HuH-7.5 (cell line): ENCODE results near the gene SMKR1.
"Not testable (repeated sequence)": the region's sequence is repeated elsewhere in the genome, so short reads cannot be mapped to it uniquely, and the experiment has no call there.

Source experiments
- DNase-seq: peaks from one replicate; pipeline ENCODE4 v3.0.0; 2011; ENCODE audit warnings: low spot score

Gene SMKR1

GRCh38 chr7:129525225-129525862, 23.0 kb downstream of the SMKR1 start:
- DNase-seq, result no peak

DNA sequence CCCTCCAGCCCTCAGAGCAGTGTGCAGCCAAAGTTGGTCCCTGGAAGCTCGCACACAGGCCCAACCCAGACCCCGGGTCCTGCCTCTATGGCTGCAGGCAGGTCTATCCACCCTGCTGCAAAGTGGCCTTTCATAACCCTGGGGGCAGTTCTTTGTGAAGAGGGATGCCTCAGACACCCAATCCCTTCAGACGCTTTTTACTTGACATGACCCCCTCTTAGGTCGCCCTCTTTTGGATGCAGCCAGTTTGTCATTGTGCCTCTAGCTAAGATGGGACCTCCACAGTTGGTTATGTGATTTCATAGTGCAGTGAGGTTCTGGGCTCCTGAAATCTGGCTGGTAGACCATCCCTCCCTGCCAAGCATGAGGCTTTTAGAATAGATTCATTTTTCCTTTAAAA, 27.3 kb downstream of the SMKR1 start:
- no peak for DNase-seq

GRCh38 chr7:129530795-129531391, 28.6 kb downstream of the SMKR1 start:
- DNase-seq, result no peak

DNA sequence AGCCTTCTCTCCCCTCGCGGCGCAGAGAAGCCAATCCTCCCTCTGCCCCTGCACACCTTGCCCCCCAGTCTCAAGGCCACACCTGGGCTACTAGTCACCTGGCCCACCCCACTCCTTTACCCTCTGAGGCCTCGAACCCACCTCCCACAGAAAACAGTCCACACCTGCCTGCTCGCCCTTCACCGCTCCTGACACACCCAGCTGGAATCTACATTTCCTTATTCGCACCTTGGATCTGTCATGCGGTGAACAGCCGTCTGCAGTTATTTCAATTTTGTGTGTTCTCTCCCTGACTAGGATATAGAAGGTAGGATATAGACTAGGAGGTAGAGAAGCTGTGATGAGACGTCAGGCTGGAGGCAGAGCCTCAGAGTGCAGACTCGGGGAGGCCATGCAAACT, 29.4 kb downstream of the SMKR1 start:
- no peak for DNase-seq

DNA sequence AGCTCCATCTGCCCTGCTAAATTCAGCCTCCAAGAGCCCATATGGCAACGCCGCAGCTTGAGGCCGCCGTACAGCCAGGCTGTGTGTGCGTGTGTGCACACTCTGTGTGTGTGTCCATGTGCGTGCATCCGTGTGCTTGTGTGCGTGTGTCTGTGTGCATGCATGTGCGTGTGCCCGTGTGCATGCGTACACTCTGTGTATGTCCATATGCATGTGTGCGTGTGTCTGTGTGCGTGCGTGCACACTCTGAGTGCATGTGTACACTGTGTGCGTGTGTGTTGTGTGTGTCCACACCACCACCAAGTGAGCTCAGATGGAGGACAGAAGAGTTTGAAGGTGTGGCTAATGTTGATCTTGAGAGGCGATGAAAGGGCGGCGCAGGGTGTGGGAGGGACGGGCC, 30.0 kb downstream of the SMKR1 start:
- no peak for DNase-seq

- DNase-seq, result not testable (repeated sequence)
These were observed 32.4 kb downstream of the SMKR1 start for GRCh38 chr7:129534558-129535274.

GRCh38 chr7:129535896-129536295, 33.6 kb downstream of the SMKR1 start:
- no peak for DNase-seq

GRCh38 chr7:129536323-129536722, 34.0 kb downstream of the SMKR1 start:
- no peak for DNase-seq

DNA sequence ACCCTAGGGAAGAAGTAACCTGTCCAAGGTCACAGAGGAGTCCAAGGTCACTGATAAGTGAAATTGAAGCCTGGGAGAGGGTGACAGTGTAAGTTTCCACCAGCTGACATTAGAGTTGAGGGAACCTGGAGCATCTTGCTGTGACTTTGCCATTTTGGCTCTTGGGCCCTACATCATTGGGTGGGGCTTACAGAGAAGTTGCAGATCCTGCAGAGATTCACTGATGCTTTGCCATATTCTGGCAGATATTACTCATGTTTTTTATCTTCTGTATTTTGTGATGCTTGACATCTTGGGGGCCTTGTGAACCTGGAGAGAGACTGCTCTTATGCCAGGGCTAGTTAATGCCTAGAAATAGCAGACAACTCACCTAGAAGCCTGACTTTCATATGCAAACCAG, 36.5 kb downstream of the SMKR1 start:
- DNase-seq, result no peak

- no peak for DNase-seq
These were observed 38.0 kb downstream of the SMKR1 start for GRCh38 chr7:129540340-129540739.

- DNase-seq, result no peak
These were observed 42.4 kb downstream of the SMKR1 start for GRCh38 chr7:129544700-129545099.

DNA sequence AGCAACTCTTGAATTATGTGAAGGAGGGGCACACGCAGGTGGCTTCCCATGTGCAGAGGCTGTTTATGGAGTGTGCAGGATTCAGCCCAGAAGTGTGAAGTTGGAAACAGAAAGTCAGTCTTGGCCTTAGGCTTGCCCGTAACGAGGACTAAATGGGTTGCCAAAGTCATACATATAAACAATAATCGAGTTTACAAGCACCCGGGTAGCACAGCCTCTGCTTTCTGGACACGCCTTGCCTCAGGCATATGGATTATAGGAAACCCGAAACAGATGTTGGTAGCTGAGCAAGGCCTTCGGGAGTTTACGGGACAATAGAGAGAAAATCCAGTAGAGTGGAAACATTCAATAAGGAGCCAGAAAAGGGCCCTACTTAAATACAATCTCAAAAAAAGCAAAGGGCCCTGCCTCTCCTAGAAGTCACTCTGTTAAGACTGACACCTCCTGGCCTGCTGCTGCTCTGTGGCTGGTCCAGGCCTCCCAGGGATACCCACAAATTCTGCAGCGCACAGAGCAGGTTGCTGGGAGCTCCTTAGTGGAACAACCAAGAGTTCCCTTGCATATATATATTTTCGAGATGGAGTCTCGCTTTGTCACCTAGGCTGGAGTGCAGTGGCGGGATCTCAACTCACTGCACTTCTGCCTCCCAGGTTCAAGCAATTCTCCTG, 48.5 kb downstream of the SMKR1 start:
- no peak for DNase-seq

DNA sequence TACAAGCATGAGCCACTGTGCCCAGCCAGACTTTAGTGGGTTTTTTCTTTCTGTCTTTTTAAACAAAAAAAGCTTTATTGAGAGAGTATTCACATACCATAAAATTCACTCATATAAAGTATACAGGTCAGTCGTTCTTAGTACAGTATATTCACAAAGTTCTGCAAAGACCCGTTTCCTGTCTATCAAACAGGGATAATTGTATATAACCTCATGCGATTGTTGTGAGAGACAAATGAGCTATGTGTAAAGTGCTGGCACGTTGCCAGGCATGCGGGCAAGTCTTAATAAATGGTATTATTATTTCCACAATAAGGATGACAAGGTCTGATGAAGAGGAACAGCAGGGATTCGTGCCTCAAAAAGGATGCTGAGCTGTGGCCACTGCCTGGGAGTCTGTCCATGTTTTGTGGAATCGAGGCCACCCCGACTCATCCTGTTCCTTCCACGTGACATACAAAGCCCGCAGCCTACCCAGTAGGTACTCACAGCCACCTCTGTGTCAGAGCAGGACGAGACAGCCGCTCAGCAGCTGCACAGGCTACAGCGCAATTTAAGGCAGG, 51.6 kb downstream of the SMKR1 start:
- DNase-seq, result no peak

GRCh38 chr7:129556607-129557133, 54.3 kb downstream of the SMKR1 start:
- DNase-seq, result no peak

DNA sequence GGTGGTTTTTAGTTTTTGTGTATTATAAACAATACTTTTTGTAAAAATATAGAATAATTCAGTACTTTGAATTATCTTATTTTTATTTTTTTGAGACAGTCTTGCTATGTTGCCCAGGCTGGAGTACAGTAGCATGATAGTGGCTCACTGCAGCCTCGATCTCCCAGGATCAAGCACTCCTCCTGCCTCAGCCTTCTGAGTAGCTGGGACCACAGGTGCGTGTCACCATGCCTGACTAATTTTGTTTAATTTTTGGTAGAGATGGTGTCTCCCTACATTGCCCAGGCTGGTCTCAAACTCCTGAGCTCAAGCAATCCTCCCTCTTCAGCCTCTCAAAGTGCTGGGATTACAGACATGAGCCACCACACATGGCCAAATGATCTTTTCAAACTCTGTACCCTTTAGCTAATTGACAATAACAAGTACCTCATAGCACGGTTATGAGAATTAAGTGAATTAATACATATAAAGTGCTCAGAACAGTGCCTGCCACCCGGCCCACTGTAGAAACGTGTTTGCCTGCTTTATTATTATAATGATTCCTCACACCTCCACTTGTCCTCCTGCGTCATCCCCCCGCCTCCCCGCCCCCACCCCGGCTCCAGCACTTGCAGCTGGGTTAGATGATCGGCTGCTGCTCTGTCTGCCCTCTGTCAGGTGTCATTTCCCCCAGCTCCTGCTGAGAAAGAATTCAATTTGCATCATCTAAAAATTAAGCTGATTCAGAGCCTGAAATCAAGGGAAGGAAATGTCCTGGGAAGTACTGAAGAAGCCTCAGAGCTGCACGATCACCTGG, 55.6 kb downstream of the SMKR1 start:
- DNase-seq, result no peak

DNA sequence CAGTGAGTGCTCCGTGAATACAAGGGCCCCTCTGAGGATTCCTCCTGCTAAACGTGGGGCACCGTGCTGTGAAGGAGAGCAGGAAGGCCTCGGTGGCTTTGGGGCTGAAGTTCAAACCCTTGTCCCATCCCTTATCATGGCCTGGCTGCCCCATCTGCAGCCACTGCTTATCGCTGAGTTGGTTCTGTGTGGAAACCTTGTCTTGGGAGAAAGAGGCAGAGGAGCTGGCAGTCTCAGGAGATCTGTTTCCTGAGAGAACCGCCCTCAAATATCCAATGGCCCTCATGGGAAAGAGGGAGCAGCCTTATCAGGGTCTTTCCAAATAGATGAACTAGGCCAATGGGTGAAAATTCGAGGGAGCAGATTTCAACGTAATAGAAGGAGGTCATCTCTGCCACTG, 57.2 kb downstream of the SMKR1 start:
- no peak for DNase-seq

DNA sequence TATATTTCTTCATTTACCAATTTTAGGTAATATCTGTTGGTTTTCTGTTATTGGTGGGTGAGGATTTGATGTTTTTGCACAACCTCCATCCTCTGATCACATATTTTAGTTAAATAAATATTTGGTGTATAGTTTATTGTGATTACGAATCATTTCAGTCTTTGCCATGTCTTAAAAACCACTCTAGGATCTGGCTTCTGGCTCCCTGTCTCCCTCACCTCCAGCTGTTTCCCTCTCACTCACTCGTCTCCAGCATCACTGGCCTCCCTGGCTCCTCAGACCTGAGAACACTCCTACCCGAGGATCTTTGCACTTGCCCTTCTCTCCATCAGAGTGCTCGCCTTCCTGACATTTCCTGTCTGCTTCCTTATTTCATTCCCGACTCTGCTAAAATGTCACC, 58.5 kb downstream of the SMKR1 start:
- no peak for DNase-seq

DNA sequence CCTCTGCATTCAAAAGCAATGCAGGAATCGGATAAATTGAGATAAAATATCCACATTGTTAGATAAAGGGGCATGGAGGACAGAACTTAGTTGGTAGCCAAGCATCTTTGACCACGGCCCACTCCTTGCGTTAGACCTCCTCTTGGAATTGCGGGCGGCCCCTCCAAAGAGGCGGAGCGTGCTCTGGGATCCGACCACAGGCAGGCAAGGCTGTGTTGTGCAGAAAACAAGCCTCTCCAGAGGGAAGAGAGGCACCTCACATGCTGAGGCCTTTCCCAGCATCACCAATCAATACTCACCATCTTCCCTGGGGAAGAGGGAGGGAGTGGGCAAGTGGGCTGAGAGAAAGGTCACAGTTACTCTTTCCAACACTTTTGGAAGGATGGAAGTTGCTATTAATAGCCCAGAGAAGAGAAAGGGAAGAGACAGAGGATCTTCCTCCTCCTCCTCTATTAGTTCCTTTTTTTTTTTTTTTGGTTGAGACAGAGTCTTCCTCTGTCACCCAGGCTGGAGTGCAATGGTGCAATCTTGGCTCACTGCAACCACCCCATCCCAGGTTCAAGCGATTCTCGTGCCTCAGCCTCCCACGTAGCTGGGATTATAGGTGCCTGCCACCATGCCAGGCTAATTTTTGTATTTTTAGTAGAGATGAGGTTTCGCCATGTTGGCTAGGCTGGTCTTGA, 59.5 kb downstream of the SMKR1 start:
- DNase-seq, result no peak
